ENCODE results near the gene RELB. TPM values are rescaled to one million over a fixed set of nuclear protein-coding genes. Genes with fewer than 3 reads are reported as not detected.

Gene RELB
- total and polyA plus RNA-seq, 10 of the 15 experiments (the other 5 are each of a cell fraction or from before 2014, with no cell fraction given), result 0.66 to 43.8 (median 12.8) TPM

- FAIRE-seq, result no peak
- no peaks in the 10 kb centered on the region; the same call in 1 of the 2 replicates for H4K20me1 ChIP-seq (ENCODE audit: control insufficient read depth, insufficient read depth)
- CTCF ChIA-PET, result interaction anchor here (0.5 to 5.3 kb wide), 4 partner anchors 41 to 148 kb away, joined by 3 to 70 read pairs (median 4); no protein-coding TSS in a partner anchor
- WGBS (ENCODE audit: insufficient coverage, insufficient replicate concordance, low lambda C conversion rate, missing lambda C conversion rate), result 97% methylated on average over 7 of the region's 9 CpGs
- H3K27me3 ChIP-seq (replicated peaks in 1 of 2; ENCODE audit: control insufficient read depth in 2 of 2, insufficient read depth in 2 of 2, low read length in 1 of 2), result no peaks in the 10 kb centered on the region
- BruUV-seq (replicated peaks), result no TSS peak
- RAD21 ChIA-PET (ENCODE audit: unreplicated experiment), result interaction anchor here (0.9 to 1.5 kb wide), 2 partner anchors 42 to 144 kb away, joined by 3 read pairs; no protein-coding TSS in a partner anchor
- no peak overlapping the region for H2AFZ ChIP-seq (ENCODE audit: control insufficient read depth, low read depth, low read length)
- intact Hi-C loops (cut with micrococcal nuclease; ENCODE audit: unreplicated experiment) (no loop called here), in situ Hi-C loops (cut with MboI) (loop anchor here (5.0 kb wide), 1 partner anchor 155 kb away; no protein-coding TSS in a partner anchor)
- no peaks in the 10 kb centered on the region for H3K4me1 ChIP-seq (ENCODE audit: control insufficient read depth, insufficient read depth, low read length)
- no peak for ATAC-seq
- no peak overlapping the region for H3K9ac ChIP-seq (ENCODE audit: control insufficient read depth, insufficient read depth, low read length)
- SMC1A ChIA-PET (ENCODE audit: uncharacterized antibody, unreplicated experiment), result interaction anchor here (1.1 to 1.3 kb wide), 4 partner anchors 15 to 69 kb away, joined by 4 to 6 read pairs (median 4); partner anchors contain the start of gene CLASRP
- H3K4me2 ChIP-seq (ENCODE audit: control insufficient read depth, insufficient read depth), result no peak overlapping the region
- POLR2A ChIA-PET, result interaction anchor here (0.6 kb wide), 1 partner anchor 148 kb away, joined by 8 read pairs; no protein-coding TSS in a partner anchor
- no peaks in the 10 kb centered on the region for H3K79me2 ChIP-seq (ENCODE audit: control insufficient read depth, insufficient read depth, low read length)
- no peaks in the 10 kb centered on the region for H3K9me3 ChIP-seq (replicated peaks; ENCODE audit: control insufficient read depth, insufficient read depth, low read length)
- DNase-seq (ENCODE audit: low read depth, low spot score), result no peak
- peaks cover 27 to 60% of the 10 kb centered on the region in 2 experiments for H3K36me3 ChIP-seq (ENCODE audit: control insufficient read depth in 2 of 2, insufficient read depth in 2 of 2, low read length in 1 of 2)
- no peak overlapping the region for H3K27ac ChIP-seq (ENCODE audit: control insufficient read depth, insufficient read depth)
- H3K4me3 ChIP-seq, result no peak overlapping the region
- no peak for TF ChIP-seq EZH2 (IDR thresholded peaks at IDR 0.05; ENCODE audit: borderline replicate concordance, control insufficient read depth, low read depth, low read length)
- TF ChIP-seq NR2C2 (IDR thresholded peaks at IDR 0.05; ENCODE audit: borderline replicate concordance, control insufficient read depth, insufficient read length, low read depth), result no peak
- no peak for TF ChIP-seq NFYB (IDR thresholded peaks at IDR 0.05; ENCODE audit: insufficient read depth, low read depth, low read length)
- no peak for TF ChIP-seq PRDM15 (CRISPR knock-in tag; IDR thresholded peaks at IDR 0.05)
- no peak for TF ChIP-seq POLR2AphosphoS2 (IDR thresholded peaks at IDR 0.05; ENCODE audit: low read depth, low read length)
- TF ChIP-seq EED (IDR thresholded peaks at IDR 0.05; ENCODE audit: low read depth), result no peak
- no peak for TF ChIP-seq BCL11A (IDR thresholded peaks at IDR 0.05; ENCODE audit: low read depth, low read length)
- no peak for TF ChIP-seq CEBPZ (IDR thresholded peaks at IDR 0.05; ENCODE audit: low read depth, low read length)
- no peak for TF ChIP-seq RCOR1 (conservative IDR thresholded peaks at IDR 0.05; ENCODE audit: low read depth, low read length)
- no peak for TF ChIP-seq ESRRA (IDR thresholded peaks at IDR 0.05; ENCODE audit: low read length)
- no peak for TF ChIP-seq ZBTB4 (CRISPR knock-in tag; IDR thresholded peaks at IDR 0.05)
- no peak for TF ChIP-seq ETV6 (conservative IDR thresholded peaks at IDR 0.05 in 1 of 2, IDR thresholded peaks at IDR 0.05 in 1 of 2; ENCODE audit: borderline replicate concordance in 1 of 2, low read depth in 1 of 2)
- no peak for TF ChIP-seq MXI1 (IDR thresholded peaks at IDR 0.05; ENCODE audit: low read depth, low read length)
Measured at GRCh38 chr19:45057444-45057843, 56.2 kb downstream of the RELB start.
